GM21737 (cell line): ENCODE measurements around the gene ARHGEF40.

ENCODE experiments used
- ATAC-seq: cut with Tn5 transposase; IDR thresholded peaks from one replicate; pipeline ENCODE4 v1.9.1; 2021; ENCODE audit warnings: mild to moderate bottlenecking, moderate library complexity; ENCODE audit not compliant: unreplicated experiment

The ARHGEF40 gene

GRCh38 chr14:21070083-21070609, at the start of gene ARHGEF40:
Gene ARHGEF40 (plus strand): TSS chr14:21070304. CDS start chr14:21070397, 93 bp downstream.
- ATAC-seq, result no peak

- ATAC-seq, result no peak
These were observed 49.0 kb upstream of the ARHGEF40 start for GRCh38 chr14:21020977-21021545.

DNA sequence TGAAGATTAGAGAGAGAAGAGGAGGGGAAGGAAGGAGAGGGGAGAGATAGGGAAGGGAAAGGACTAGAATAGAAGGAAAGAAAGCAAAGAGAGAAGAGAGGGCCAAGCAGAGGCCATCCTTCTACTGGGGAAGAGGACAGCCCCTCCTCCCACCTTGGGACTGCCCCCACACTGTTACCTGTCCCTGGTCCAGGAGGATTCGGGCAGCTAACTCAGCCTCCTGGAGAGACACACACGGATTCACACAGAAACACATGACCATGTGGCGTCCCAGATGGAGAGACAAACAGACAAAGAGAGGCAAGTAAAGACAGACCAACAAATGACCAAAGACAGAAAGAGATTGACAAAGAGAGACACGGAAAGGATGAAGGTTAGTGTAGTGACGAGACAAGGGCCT, 47.4 kb upstream of the ARHGEF40 start:
- ATAC-seq, result no peak

GRCh38 chr14:21023174-21023573, 46.9 kb upstream of the ARHGEF40 start:
- ATAC-seq, result no peak

GRCh38 chr14:21023817-21024584, 46.1 kb upstream of the ARHGEF40 start:
- no peak for ATAC-seq

DNA sequence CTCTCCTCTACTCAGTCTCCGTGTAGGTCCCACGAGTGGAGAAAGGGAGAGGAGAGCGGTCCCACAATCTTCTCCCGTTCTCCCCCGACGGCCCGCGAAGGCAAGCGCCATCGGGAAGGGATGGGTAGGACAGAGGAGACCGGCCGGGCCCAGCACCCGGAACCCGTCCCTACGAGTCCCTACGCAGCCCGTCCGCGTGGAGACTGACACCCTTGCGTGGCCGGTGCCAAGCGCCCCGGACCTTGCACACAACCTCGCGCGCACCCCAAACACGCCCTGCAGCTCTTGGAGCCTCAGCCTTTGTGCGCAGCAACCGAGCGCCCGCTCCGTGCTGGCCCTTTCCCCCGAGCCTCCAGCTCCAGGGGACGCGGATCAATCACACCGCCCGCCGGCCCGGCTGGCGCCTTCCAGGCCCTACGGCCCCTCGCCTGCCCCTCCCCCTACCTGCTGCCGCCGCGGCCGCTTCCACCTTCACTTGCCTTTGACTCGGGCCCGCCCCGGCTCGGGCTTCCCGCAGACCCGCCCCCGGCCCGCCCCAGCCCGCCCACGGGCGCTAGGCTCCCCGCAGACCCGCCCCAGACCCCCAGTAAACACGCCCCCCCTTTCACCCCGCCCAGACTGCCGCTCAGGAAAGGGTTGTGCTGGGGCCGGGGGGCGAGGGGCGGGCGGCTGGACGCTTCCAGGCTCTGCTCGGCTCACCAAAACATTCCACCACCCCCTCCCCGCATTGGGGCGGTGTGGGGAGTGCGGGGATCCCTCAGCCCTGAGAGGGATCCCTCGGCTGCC, 45.3 kb upstream of the ARHGEF40 start, which contains the start of gene NDRG2:
Gene NDRG2 (minus strand): TSS at position 477 of the 786 bp plus-strand sequence. CDS start 1,746 bp downstream, outside the sequence.
- no peak for ATAC-seq

- no peak for ATAC-seq
These were observed 44.5 kb upstream of the ARHGEF40 start for GRCh38 chr14:21025371-21026273.

DNA sequence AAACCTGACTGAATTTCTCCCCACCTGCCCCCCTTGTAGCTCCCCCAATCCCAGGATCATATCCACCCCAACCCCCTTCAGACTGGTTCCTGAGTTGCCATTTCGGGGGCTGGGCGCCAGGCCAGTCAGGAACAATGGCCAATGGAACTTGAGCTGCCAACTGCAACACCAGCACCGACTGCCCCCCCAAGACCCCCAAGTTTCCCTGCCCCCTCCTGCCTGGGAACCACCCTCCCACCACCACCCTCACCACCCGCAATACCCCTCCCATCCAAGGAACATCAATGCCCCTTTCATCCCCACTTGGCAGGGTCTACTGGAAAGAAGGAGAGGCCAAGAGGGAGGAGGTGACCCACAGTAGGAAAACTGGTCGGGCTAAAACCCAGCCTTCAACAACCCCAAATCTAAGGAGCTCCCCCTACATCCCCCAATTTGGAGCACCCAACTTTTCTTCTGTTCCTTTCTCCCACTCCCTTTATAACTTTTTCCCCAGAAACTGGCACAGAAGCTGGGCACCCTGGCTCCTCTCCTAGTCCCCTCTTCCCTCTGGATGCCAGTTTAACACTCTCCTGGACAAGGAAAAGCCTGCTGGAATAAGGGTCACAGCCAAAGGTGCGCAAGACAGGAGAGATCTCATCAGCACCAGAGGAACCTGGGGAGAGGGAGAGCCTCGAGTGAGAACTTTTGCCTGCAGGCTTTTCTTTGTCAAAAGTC, 43.7 kb upstream of the ARHGEF40 start:
- no peak for ATAC-seq

GRCh38 chr14:21026988-21027315, 43.2 kb upstream of the ARHGEF40 start:
- ATAC-seq, result no peak

DNA sequence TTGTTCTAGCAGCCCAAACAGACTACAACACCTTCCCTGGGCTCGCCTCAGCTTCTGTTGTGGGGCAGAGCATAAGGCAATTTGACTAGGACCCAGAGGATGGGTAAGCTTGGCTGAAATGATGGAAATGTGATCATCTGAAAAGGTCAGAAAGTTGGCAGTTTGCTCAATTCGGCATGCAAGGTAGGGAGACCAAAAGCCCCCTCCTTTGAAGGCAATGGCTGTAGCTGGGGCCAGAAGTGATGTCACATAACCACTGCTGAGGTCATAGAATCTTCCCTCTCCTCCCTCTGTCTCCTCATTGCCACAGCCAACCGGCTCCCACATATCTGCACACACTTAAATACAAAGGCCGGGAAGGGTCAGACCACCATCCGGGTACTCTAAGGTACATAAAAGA, 40.2 kb upstream of the ARHGEF40 start, which contains the start of gene TPPP2:
Gene TPPP2 (plus strand): TSS at position 301 of the 400 bp plus-strand sequence. CDS start 365 bp downstream, outside the sequence.
- ATAC-seq, result no peak

GRCh38 chr14:21030531-21030930, 39.6 kb upstream of the ARHGEF40 start:
- ATAC-seq, result no peak

DNA sequence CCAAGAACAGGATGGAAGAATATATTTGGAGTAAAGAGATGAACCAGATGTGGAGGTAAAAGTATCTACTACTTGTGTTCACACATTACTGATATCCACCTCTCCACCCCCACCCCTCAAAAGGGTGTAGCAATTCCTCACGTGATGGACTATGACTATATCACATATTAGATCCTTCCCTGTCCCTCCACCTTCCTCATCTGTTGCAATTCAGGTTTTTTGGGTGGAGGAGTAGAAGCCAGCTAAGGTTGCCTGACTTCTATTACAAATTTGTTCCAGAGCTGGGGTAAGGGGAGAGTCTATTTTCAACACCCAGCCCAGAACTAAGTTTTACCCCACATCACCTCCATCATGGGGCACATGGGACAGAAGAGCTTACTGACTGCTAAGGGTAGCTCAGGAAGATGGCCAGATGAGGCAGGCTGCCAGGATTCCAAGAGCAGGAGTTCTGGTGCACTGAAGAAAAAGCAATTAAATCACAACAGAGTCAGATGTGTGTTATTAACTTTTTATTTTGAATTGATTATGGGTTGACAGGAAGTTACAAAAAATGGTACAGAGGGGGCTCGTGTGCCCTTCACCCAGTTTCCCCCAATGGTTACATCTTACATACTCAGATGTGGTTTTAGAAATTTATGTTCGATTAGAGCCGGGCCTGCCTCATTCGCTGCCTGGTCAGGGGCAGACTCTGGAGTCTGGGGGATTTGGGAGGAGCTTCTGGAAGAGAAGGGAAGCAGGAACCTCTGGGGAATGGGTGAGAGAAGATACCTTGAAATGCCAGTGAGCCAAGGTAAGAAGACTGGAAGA, 37.6 kb upstream of the ARHGEF40 start:
- ATAC-seq, result no peak

DNA sequence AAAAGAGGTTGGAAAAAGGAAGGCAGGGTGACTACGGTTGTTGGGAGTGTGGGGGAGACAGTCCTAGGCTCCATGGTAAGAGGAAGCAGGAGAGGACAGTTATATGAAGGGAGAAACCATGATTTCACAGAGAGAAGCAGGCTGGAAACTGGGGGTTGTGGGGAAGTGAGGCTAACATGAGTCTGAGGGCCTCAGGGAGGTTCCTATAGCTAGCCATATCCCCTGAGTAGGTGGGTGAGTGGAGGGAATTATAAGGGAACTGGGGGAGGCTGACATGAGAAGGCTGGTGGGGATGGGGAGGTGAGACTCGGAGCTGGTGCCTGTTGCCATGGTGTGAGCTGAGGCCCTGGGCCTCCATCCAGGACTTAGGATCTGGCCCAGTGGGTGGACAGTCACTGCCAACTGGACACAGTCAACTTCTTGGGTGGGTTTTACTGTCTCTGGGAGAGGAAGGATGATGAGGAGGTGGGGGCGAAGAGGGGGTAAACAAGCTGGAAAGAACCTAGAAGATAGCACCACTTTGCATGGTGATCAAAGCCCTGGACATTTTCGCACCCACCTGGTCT, 36.9 kb upstream of the ARHGEF40 start:
- no peak for ATAC-seq

DNA sequence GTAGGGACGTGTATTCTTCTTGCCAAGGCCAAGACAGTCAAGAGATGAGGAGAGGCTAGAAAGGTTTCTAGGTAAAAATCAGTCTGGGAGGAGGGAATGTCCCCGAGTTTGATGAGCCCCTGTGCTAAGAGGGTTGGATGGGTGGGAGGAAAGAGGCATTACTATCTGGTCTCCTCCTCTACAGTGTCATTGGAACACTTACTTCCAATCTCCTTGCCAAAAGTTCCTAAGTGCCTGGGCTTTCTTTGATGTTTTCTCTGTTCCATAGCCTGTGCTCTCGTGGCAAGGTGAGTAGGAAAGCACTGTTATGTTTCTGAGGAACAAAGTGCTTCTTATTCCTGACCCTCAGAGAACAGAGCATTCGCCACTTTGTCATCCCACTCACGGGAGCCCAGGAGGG, 35.4 kb upstream of the ARHGEF40 start, which contains the start of gene RNASE13:
Gene RNASE13 (minus strand): TSS at position 101 of the 400 bp plus-strand sequence. CDS start 519 bp downstream, outside the sequence.
- no peak for ATAC-seq

- no peak for ATAC-seq
These were observed 33.4 kb upstream of the ARHGEF40 start for GRCh38 chr14:21036751-21037150.

GRCh38 chr14:21037156-21037555, 32.9 kb upstream of the ARHGEF40 start:
- no peak for ATAC-seq

DNA sequence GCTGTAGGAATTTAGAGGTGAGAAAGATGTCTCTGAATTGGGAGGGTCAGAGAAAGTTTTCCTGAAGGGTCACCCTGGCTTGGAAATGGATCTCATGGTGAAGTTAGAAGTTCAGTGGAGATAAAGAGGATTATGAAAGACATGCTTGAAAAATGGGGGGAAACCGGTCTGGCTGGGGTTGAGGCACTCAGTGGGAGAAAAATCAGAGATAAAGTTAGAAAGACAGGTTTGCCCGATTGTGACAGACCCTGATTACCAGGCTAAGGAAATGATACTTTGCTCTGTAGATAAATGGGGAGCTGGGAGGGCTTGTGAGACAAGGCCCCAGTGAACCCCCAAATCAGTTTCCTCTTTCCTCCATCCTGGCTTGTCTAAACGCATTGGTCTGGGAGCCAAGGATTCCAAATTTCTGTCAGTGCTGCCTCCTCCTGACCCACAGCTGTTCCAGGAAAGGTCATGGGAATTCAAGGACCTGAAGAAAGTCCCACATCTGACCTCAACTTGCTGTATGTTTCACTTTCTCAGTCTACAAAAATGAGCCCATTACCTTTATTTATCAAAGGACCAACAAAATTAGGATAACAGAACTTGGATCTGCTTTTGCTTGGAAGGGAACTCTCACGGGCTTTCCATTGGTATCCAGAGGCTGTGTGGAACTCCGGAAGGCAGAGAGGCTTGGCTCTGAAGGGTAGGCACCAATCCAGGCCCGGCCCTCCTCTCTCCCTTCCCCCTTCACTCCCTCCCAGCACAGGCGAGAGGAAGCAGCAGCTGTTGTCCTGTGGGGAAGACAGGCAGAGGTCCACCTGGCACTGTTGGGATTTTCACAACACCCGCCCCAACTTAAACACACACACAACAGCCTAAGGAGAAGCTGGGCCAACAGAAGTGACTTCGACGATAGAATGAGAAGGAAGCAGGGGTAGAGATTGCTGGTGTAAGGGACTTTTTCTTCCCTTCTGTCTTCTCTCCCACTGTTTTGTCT, 31.4 kb upstream of the ARHGEF40 start:
- ATAC-seq, result no peak
